ENCODE measurements around the gene DYSF. TPM values are rescaled to one million over a fixed set of nuclear protein-coding genes. Genes with fewer than 3 reads are reported as not detected.

DYSF gene
- total RNA-seq, 1 experiment from 2014 or later = 5.5 TPM

DNA sequence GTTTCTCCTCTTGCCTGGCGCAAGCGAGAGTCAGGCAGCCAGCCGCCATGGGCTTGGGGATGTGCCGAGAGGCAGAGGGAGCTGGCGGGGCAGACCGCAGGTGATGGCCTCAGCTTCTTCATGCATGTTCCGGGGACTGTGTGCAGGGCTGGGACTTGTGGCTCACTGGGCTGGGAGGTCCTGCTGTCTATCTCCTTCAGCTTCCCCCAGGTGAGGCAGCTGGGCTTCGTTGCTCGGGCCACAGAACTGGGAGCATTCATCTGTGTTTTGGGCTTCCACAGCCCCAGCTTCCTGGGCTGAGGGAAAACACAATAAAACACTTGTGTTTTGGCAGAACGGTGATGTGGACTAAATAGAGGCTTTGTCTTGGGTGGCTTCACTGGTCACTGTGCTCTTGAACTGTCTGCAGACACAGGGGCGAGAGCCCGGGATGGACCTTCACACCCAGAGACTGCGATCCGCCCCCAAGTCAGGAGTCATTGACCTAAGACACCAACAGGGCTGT lies 93.5 kb downstream of the DYSF start:
- H4K5ac ChIP-seq (ENCODE audit: insufficient read length, low read depth, low read length) = no peak overlapping the region
- H3K4me3 Mint-ChIP-seq = no peak overlapping the region

More for the DNA sequence above, 93.5 kb downstream of the DYSF start:
- H3K4me1 Mint-ChIP-seq = peaks cover 2 to 4% of the 10 kb centered on the region in 2 experiments; a peak in 2 of 4 replicates
- 0 out of 2 replicates have a peak, but pooled peaks cover 2% of the 10 kb centered on the region for H3K4me1 ChIP-seq (ENCODE audit: insufficient read depth, low read length)
- TF ChIP-seq, protein P1, sequence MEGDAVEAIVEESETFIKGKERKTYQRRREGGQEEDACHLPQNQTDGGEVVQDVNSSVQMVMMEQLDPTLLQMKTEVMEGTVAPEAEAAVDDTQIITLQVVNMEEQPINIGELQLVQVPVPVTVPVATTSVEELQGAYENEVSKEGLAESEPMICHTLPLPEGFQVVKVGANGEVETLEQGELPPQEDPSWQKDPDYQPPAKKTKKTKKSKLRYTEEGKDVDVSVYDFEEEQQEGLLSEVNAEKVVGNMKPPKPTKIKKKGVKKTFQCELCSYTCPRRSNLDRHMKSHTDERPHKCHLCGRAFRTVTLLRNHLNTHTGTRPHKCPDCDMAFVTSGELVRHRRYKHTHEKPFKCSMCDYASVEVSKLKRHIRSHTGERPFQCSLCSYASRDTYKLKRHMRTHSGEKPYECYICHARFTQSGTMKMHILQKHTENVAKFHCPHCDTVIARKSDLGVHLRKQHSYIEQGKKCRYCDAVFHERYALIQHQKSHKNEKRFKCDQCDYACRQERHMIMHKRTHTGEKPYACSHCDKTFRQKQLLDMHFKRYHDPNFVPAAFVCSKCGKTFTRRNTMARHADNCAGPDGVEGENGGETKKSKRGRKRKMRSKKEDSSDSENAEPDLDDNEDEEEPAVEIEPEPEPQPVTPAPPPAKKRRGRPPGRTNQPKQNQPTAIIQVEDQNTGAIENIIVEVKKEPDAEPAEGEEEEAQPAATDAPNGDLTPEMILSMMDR (conservative IDR thresholded peaks at IDR 0.05) = no peak
- H3K27ac ChIP-seq (ENCODE audit: insufficient read length, low read depth, low read length) = no peak overlapping the region
- H3K14ac ChIP-seq (ENCODE audit: insufficient read depth, low read length) = no peak overlapping the region
- H2BK12ac ChIP-seq (ENCODE audit: insufficient read length, low read depth, low read length) = no peak overlapping the region
- H3K9me3 Mint-ChIP-seq = peaks cover 14 to 19% of the 10 kb centered on the region in 2 experiments
- no peaks in the 10 kb centered on the region for H3K79me1 ChIP-seq (ENCODE audit: insufficient read depth, low read depth, low read length, poor library complexity, severe bottlenecking)
- no peaks in the 10 kb centered on the region for H3K79me2 ChIP-seq (ENCODE audit: insufficient read depth, low read length)
- H2BK20ac ChIP-seq (ENCODE audit: low read depth, low read length, poor library complexity, severe bottlenecking) = no peak overlapping the region
- no peaks in the 10 kb centered on the region for H3K27me3 ChIP-seq (ENCODE audit: insufficient read depth, low read length)
- H4K91ac ChIP-seq (ENCODE audit: insufficient read length, low read depth, low read length) = no peak overlapping the region
- no peak for DNase-seq
- H2BK120ac ChIP-seq (ENCODE audit: low read depth, low read length, poor library complexity, severe bottlenecking) = no peak overlapping the region
- no peaks in the 10 kb centered on the region for H3K23me2 ChIP-seq (ENCODE audit: insufficient read length, low read depth, low read length, poor library complexity, severe bottlenecking)
- no CpG with 5 or more reads among the region's 14 CpGs for WGBS (ENCODE audit: extremely low coverage, insufficient read length, low lambda C conversion rate)
- H3K36me3 Mint-ChIP-seq (ENCODE audit: insufficient read depth in 1 of 3, low read depth in 3 of 3) = peaks cover 6 to 11% (median 7%) of the 10 kb centered on the region in 3 experiments
- H2AK5ac ChIP-seq (ENCODE audit: insufficient read length, low read length) = no peak overlapping the region
- no peak overlapping the region for H3K56ac ChIP-seq (ENCODE audit: insufficient read length, low read depth, low read length)
- H2BK15ac ChIP-seq (ENCODE audit: low read depth, low read length) = no peak overlapping the region
- no peaks in the 10 kb centered on the region for H4K20me1 ChIP-seq (ENCODE audit: control insufficient read depth, insufficient read depth, insufficient read length)
- no peak overlapping the region for H2BK5ac ChIP-seq (ENCODE audit: insufficient read length, low read length)
- H3K4ac ChIP-seq (ENCODE audit: low read depth, low read length) = no peak overlapping the region
- H3K27ac Mint-ChIP-seq = no peak overlapping the region
- H3K23ac ChIP-seq (ENCODE audit: insufficient read length, low read depth, low read length) = no peak overlapping the region
- no peak overlapping the region for H2AFZ ChIP-seq (ENCODE audit: low read length)
- H3T11ph ChIP-seq (ENCODE audit: low read length) = no peak overlapping the region
- H3K9me3 ChIP-seq (ENCODE audit: control insufficient read depth, low read depth, low read length) = no peaks in the 10 kb centered on the region
- no peak overlapping the region for H3K4me2 ChIP-seq (ENCODE audit: insufficient read depth, insufficient read length, low read length)
- H3K18ac ChIP-seq (ENCODE audit: insufficient read length, low read depth, low read length) = no peak overlapping the region
- no peak overlapping the region for H3K9ac ChIP-seq (ENCODE audit: extremely low read depth, insufficient read length, low read length)
- peaks cover 16% of the 10 kb centered on the region for H3K27me3 Mint-ChIP-seq (ENCODE audit: low read depth)
- H4K8ac ChIP-seq (replicated peaks; ENCODE audit: insufficient read length, low read depth, low read length) = no peak overlapping the region

Data from H9 (cell line).